HCEC 1CT (cell line): Measurements from ENCODE around the gene PPP1R14C.

Experiments used
- DNase-seq: peaks from one replicate; pipeline ENCODE4 v3.0.0-alpha.2; 2017

Gene PPP1R14C

GRCh38 chr6:150275489-150275888, 132.6 kb downstream of the PPP1R14C start:
- no peak for DNase-seq

GRCh38 chr6:150276168-150276936, 133.5 kb downstream of the PPP1R14C start:
- no peak for DNase-seq

- no peak for DNase-seq
These were observed 134.3 kb downstream of the PPP1R14C start for GRCh38 chr6:150276937-150277742.

GRCh38 chr6:150279533-150279932, 136.7 kb downstream of the PPP1R14C start:
- DNase-seq: no peak

- no peak for DNase-seq
These were observed 137.9 kb downstream of the PPP1R14C start for GRCh38 chr6:150280703-150281102.

GRCh38 chr6:150281767-150282166, 138.9 kb downstream of the PPP1R14C start:
- DNase-seq: no peak

- DNase-seq: no peak
These were observed 140.0 kb downstream of the PPP1R14C start for GRCh38 chr6:150282806-150283205.

GRCh38 chr6:150286460-150286859, 143.6 kb downstream of the PPP1R14C start:
- DNase-seq: no peak

- DNase-seq: no peak
These were observed 144.1 kb downstream of the PPP1R14C start for GRCh38 chr6:150286912-150287311.

GRCh38 chr6:150288456-150288855, 145.6 kb downstream of the PPP1R14C start:
- no peak for DNase-seq

GRCh38 chr6:150289454-150290071, 146.7 kb downstream of the PPP1R14C start:
- no peak for DNase-seq

GRCh38 chr6:150290429-150290828, 147.6 kb downstream of the PPP1R14C start:
- no peak for DNase-seq

GRCh38 chr6:150291968-150292710, 149.3 kb downstream of the PPP1R14C start:
- DNase-seq: no peak

GRCh38 chr6:150293019-150293418, 150.2 kb downstream of the PPP1R14C start:
- no peak for DNase-seq

- no peak for DNase-seq
These were observed 150.8 kb downstream of the PPP1R14C start for GRCh38 chr6:150293423-150294173.

GRCh38 chr6:150296890-150297289, 154.0 kb downstream of the PPP1R14C start:
- DNase-seq: no peak

- DNase-seq: no peak
These were observed 154.6 kb downstream of the PPP1R14C start for GRCh38 chr6:150297327-150298029.

GRCh38 chr6:150298030-150298380, 155.2 kb downstream of the PPP1R14C start:
- DNase-seq: no peak

GRCh38 chr6:150298676-150299075, 155.8 kb downstream of the PPP1R14C start:
- DNase-seq: no peak
